Osteocyte (in vitro differentiated cells): ENCODE data around the gene APOA1. TPM values are rescaled to one million over a fixed set of nuclear protein-coding genes. Genes with fewer than 3 reads are reported as not detected.

Source experiments
- DNase-seq: peaks from one replicate; pipeline ENCODE4 v3.0.0; 2021; ENCODE audit warnings: mixed read lengths; ENCODE audit not compliant: unreplicated experiment; ENCODE audit errors: extremely low spot score
- H3K27ac Mint-ChIP-seq: one replicate; pipeline ENCODE4 v1.8.0; 2021; ENCODE audit warnings: mild to moderate bottlenecking, mixed read lengths; ENCODE audit not compliant: unreplicated experiment
- H3K27me3 Mint-ChIP-seq: one replicate; pipeline ENCODE4 v1.8.0; 2021; ENCODE audit warnings: mixed read lengths; ENCODE audit not compliant: unreplicated experiment
- H3K36me3 Mint-ChIP-seq: one replicate; pipeline ENCODE4 v1.8.0; 2021; ENCODE audit warnings: mixed read lengths; ENCODE audit not compliant: unreplicated experiment
- H3K4me1 Mint-ChIP-seq: one replicate; pipeline ENCODE4 v1.8.0; 2021; ENCODE audit warnings: mixed read lengths; ENCODE audit not compliant: unreplicated experiment
- H3K4me3 Mint-ChIP-seq: one replicate; pipeline ENCODE4 v1.8.0; 2021; ENCODE audit warnings: mild to moderate bottlenecking, moderate library complexity, mixed read lengths; ENCODE audit not compliant: unreplicated experiment
- H3K9me3 Mint-ChIP-seq: one replicate; pipeline ENCODE4 v1.8.0; 2021; ENCODE audit warnings: mixed read lengths; ENCODE audit not compliant: unreplicated experiment
- CTCF ChIP-seq: fragments of 200-600 bp; sonication (generic); IDR thresholded peaks from 2 replicates; pipeline ENCODE4 v1.5.0; 2021; ENCODE audit warnings: antibody characterized with exemption, mild to moderate bottlenecking, moderate library complexity
- total RNA-seq: library from RNA; stranded (reverse); gene quantifications from 2 replicates; pipeline ENCODE4 v1.2.1, GENCODE V29; 2021

The APOA1 gene
- total RNA-seq, 1 donor from 2014 or later, result not detected

DNA sequence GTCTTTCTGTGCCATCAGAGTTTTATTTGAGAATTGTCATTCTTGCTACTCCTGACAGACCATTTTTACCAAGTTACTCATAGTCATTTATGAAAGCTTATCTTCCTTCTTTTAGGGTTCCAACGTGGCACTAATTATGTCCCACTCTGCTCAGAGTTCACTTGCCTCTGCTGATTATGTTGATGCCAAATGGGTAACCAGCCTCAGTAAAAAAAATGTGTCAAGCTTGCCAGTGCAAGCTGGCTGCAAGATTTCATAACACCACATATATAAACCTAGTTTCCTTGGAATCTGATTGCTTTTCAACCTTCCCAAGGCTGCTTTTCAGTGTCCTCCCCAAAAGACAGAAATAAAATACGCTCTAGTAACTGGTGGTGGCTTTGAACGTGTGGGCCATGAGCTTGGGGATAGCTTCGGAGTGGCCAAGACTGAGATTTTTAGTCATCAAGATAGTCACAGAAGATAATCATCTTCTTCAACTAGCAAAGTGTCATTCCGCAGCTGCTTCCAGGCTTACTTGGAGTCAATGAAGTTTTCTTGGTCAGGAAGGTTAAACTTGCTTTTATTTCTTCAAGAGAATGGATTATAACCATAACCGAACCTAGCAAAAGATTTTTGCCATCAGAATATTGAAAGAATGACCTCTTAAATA is 29.5 kb upstream of the APOA1 start:
- TF ChIP-seq CTCF, result no peak
- no peak for DNase-seq
- Mint-ChIP-seq H3K4me3 (no peak overlapping the region), H3K27me3 (no peaks in the 10 kb centered on the region), H3K4me1 (peaks cover 10% of the 10 kb centered on the region), H3K36me3 (peaks cover 55% of the 10 kb centered on the region), H3K27ac (no peak overlapping the region), H3K9me3 (no peaks in the 10 kb centered on the region)

DNA sequence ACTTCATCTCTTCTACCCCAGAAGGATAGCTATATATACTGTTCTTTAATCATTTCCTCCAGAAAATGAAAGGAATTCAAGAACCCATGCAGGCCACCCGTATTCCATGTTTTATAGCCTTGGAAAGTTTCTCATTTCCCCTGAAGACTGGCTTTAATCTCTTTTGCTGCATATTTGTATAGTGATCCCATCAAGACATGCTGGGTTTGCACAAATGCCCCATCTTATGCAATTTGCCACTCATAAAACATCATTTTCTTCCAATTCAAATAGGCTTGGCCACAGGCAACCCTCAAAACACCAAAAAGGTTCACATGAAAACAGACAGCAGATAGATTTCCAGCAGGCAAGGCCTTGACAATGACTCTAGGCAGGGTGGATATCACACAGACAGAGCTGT is 28.3 kb upstream of the APOA1 start:
- Mint-ChIP-seq H3K36me3 (peaks cover 56% of the 10 kb centered on the region), H3K27ac (no peak overlapping the region), H3K4me3 (no peak overlapping the region), H3K27me3 (no peaks in the 10 kb centered on the region), H3K4me1 (no peaks in the 10 kb centered on the region), H3K9me3 (no peaks in the 10 kb centered on the region)
- no peak for TF ChIP-seq CTCF
- no peak for DNase-seq

DNA sequence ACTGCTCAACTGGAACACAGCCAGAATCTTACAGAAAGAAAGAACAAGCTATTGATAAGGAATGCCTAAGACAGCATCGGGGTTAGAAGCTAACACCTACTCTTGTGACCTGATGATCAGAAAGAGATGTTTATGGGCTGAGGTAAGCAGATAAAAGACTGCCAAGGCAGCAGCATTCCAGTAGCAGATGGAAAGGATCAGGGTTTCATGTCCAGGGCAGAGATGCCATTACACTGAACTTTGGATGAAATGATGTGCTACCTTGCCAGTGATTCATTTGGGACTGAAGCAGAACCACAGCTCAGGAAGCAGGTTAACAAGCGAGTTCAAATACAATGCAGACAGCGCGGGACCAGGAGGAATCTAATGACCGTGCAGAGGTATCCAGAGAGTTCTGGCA is 27.1 kb upstream of the APOA1 start:
- Mint-ChIP-seq H3K4me1 (no peaks in the 10 kb centered on the region), H3K36me3 (peaks cover 53% of the 10 kb centered on the region), H3K4me3 (no peak overlapping the region), H3K27me3 (no peaks in the 10 kb centered on the region), H3K9me3 (no peaks in the 10 kb centered on the region), H3K27ac (no peak overlapping the region)
- no peak for TF ChIP-seq CTCF
- DNase-seq, result no peak

GRCh38 chr11:116862951-116863350 is 25.5 kb upstream of the APOA1 start:
- TF ChIP-seq CTCF, result no peak
- peaks cover 57% of the 10 kb centered on the region for H3K36me3 Mint-ChIP-seq
- no peaks in the 10 kb centered on the region for H3K4me1 Mint-ChIP-seq

GRCh38 chr11:116862185-116862584 is 24.8 kb upstream of the APOA1 start:
- TF ChIP-seq CTCF, result no peak
- Mint-ChIP-seq H3K36me3 (peaks cover 55% of the 10 kb centered on the region), H3K27ac (no peak overlapping the region), H3K4me3 (no peak overlapping the region), H3K4me1 (no peaks in the 10 kb centered on the region), H3K27me3 (no peaks in the 10 kb centered on the region), H3K9me3 (no peaks in the 10 kb centered on the region)
- DNase-seq, result no peak

More at GRCh38 chr11:116862951-116863350, 25.5 kb upstream of the APOA1 start:
- no peaks in the 10 kb centered on the region for H3K27me3 Mint-ChIP-seq
- no peak for DNase-seq
- H3K9me3 Mint-ChIP-seq, result no peaks in the 10 kb centered on the region
- no peak overlapping the region for H3K4me3 Mint-ChIP-seq
- H3K27ac Mint-ChIP-seq, result no peak overlapping the region
